ENCODE measurements around the gene KCNG2.

GRCh38 chr18:79912994-79913831, 115.5 kb downstream of the KCNG2 start:
- TF ChIP-seq EZH2 (IDR thresholded peaks at IDR 0.05; ENCODE audit: borderline replicate concordance, low read length) (no peak), CTCF (IDR thresholded peaks at IDR 0.05; ENCODE audit: low read length) (no peak)
